Liver (tissue), 9 donors: Measurements from ENCODE around the gene PPP4R2. TPM values are rescaled to one million over a fixed set of nuclear protein-coding genes. Genes with fewer than 3 reads are reported as not detected.

ENCODE experiments used
- DNase-seq: peaks from one replicate; pipeline ENCODE4 v3.0.0-alpha.2; 2017; ENCODE audit warnings: low spot score
- H3K27ac ChIP-seq, 2 donors: one replicate each; pipeline ENCODE4 v1.7.0; 2013; ENCODE audit warnings: inconsistent platforms in 2 of 2, low read length in 2 of 2, control low read depth in 1 of 2, low read depth in 1 of 2, mild to moderate bottlenecking in 1 of 2
- H3K27me3 ChIP-seq, 4 donors: one replicate each; pipeline versions ENCODE4 v1.6.1 to v1.7.0; 2013; ENCODE audit warnings: low read length in 3 of 4, inconsistent platforms in 1 of 4, mild to moderate bottlenecking in 1 of 4, moderate library complexity in 1 of 4; ENCODE audit not compliant: control insufficient read depth in 4 of 4, insufficient read depth in 4 of 4
- H3K36me3 ChIP-seq, 4 donors: one replicate each; pipeline versions ENCODE4 v1.6.1 to v1.7.0; 2013; ENCODE audit warnings: low read length in 3 of 4, mild to moderate bottlenecking in 3 of 4, low read depth in 1 of 4, moderate library complexity in 1 of 4; ENCODE audit not compliant: control insufficient read depth in 4 of 4, insufficient read depth in 3 of 4
- H3K4me1 ChIP-seq, 4 donors: one replicate each; pipeline versions ENCODE4 v1.6.1 to v1.7.0; 2013; ENCODE audit warnings: low read length in 3 of 4, mild to moderate bottlenecking in 3 of 4, moderate library complexity in 1 of 4; ENCODE audit not compliant: control insufficient read depth in 4 of 4, insufficient read depth in 4 of 4
- H3K4me3 ChIP-seq, 3 donors: one replicate each; pipeline versions ENCODE4 v1.6.1 to v1.7.0; 2013; ENCODE audit warnings: low read length in 3 of 3, control low read depth in 1 of 3, low read depth in 1 of 3, mild to moderate bottlenecking in 1 of 3
- H3K9ac ChIP-seq, 2 donors: one replicate each; pipeline ENCODE4 v1.7.0; 2013; ENCODE audit warnings: low read length in 2 of 2, mild to moderate bottlenecking in 2 of 2, moderate library complexity in 2 of 2, control low read depth in 1 of 2, low read depth in 1 of 2
- H3K9me3 ChIP-seq, 4 donors: one replicate each; pipeline versions ENCODE4 v1.6.1 to v1.7.0; 2013; ENCODE audit warnings: low read length in 3 of 4; ENCODE audit not compliant: control insufficient read depth in 4 of 4
- ATF3 ChIP-seq: IDR thresholded peaks from 2 replicates; pipeline ENCODE4 v1.6.1; 2016; ENCODE audit warnings: antibody characterized with exemption
- EGR1 ChIP-seq, 2 donors: IDR thresholded peaks; 2 replicates each; pipeline ENCODE4 v1.6.1; 2016 to 2018; ENCODE audit warnings: antibody characterized with exemption in 2 of 2, low read depth in 2 of 2
- FOXA2 ChIP-seq: IDR thresholded peaks from 2 replicates; pipeline ENCODE4 v1.6.1; 2016; ENCODE audit warnings: antibody characterized with exemption
- GABPA ChIP-seq, 2 donors: IDR thresholded peaks in 1 of 2; conservative IDR thresholded peaks in 1 of 2; 2 replicates each; pipeline ENCODE4 v1.6.1; 2016; ENCODE audit warnings: antibody characterized with exemption in 2 of 2, mild to moderate bottlenecking in 1 of 2, moderate library complexity in 1 of 2
- HNF4A ChIP-seq, 2 donors: conservative IDR thresholded peaks; 2 replicates each; pipeline ENCODE4 v1.6.1; 2016; ENCODE audit warnings: antibody characterized with exemption in 2 of 2, mild to moderate bottlenecking in 2 of 2
- HNF4G ChIP-seq: IDR thresholded peaks from 2 replicates; pipeline ENCODE4 v1.6.1; 2016; ENCODE audit warnings: antibody characterized with exemption
- JUND ChIP-seq, 2 donors: IDR thresholded peaks; 2 replicates each; pipeline ENCODE4 v1.6.1; 2016; ENCODE audit warnings: antibody characterized with exemption in 2 of 2
- RAD21 ChIP-seq, 2 donors: IDR thresholded peaks; 2 replicates each; pipeline ENCODE4 v1.6.1; 2016; ENCODE audit warnings: antibody characterized with exemption in 2 of 2, mild to moderate bottlenecking in 2 of 2
- REST ChIP-seq: IDR thresholded peaks from 2 replicates; pipeline ENCODE4 v1.6.1; 2016; ENCODE audit warnings: antibody characterized with exemption, mild to moderate bottlenecking
- RXRA ChIP-seq, 2 donors: IDR thresholded peaks; 2 replicates each; pipeline ENCODE4 v1.6.1; 2017 to 2018; ENCODE audit warnings: antibody characterized with exemption in 2 of 2, mild to moderate bottlenecking in 1 of 2
- SP1 ChIP-seq: IDR thresholded peaks from 2 replicates; pipeline ENCODE4 v1.6.1; 2018; ENCODE audit warnings: antibody characterized with exemption, mild to moderate bottlenecking
- TAF1 ChIP-seq: conservative IDR thresholded peaks from 2 replicates; pipeline ENCODE4 v1.6.1; 2016; ENCODE audit warnings: antibody characterized with exemption, mild to moderate bottlenecking
- WGBS: extraction: QIAGEN DNeasy Blood & Tissue Kit; methylation state at CpG from one replicate; pipeline ENCODE4 v1.1.7; 2013; 5-methylcytosine and 5-hydroxymethylcytosine counted together
- polyA plus RNA-seq, 2 donors: library from polyadenylated mRNA; stranded (reverse) in 1 of 2; unstranded in 1 of 2; fragments of 200-250 nt in 1 of 2; fragments of >200 nt in 1 of 2; fragmentation: Nextera tagmentation in 1 of 2; extraction: Ambion mirVana in 1 of 2; gene quantifications; one replicate each; pipeline versions ENCODE4 v1.2.1 to v1.2.3, GENCODE V29; 2013 to 2015
- total RNA-seq, 2 donors: library from RNA; depleted of rRNA; stranded (reverse); fragments of >200 nt; gene quantifications; one replicate each; pipeline ENCODE4 v1.2.3, GENCODE V29; 2014
- TF ChIP-seq, protein P1 (sequence below): IDR thresholded peaks from 2 replicates; pipeline ENCODE4 v1.6.1; 2016; ENCODE audit warnings: antibody characterized with exemption
- donor health status: healthy.
- donor health status: healthy.
- donor health status: healthy.
- donor health status: healthy.
- donor health status: healthy.

PPP4R2 gene
- total and polyA plus RNA-seq, 4 donors = 12.2 to 35.9 (median 33.7) TPM

GRCh38 chr3:73004316-73004715, 7.7 kb downstream of the PPP4R2 start:
- Histone ChIP-seq H3K27me3 (no peaks in the 10 kb centered on the region), H3K9me3 (no peaks in the 10 kb centered on the region), H3K36me3 (peaks cover 3 to 16% (median 10%) of the 10 kb centered on the region in 4 donors), H3K4me3 (no peak overlapping the region), H3K27ac (peak overlapping the region in 1 of 2 donors; percentile 31), H3K9ac (no peak overlapping the region), H3K4me1 (peaks cover 0 to 38% (median 31%) of the 10 kb centered on the region in 4 donors)
- TF ChIP-seq GABPA (IDR thresholded peaks at IDR 0.05 in 1 of 2, conservative IDR thresholded peaks at IDR 0.05 in 1 of 2) (no peak), JUND (IDR thresholded peaks at IDR 0.05) (no peak), ATF3 (no peak), EGR1 (IDR thresholded peaks at IDR 0.05; ENCODE audit: low read depth in 2 of 2) (no peak), HNF4A (conservative IDR thresholded peaks at IDR 0.05) (peak in 1 of 2 donors; percentile 39), SP1 (no peak), HNF4G (no peak)
- 52% methylated on average over 4 of the region's 4 CpGs for WGBS
- DNase-seq = no peak

DNA sequence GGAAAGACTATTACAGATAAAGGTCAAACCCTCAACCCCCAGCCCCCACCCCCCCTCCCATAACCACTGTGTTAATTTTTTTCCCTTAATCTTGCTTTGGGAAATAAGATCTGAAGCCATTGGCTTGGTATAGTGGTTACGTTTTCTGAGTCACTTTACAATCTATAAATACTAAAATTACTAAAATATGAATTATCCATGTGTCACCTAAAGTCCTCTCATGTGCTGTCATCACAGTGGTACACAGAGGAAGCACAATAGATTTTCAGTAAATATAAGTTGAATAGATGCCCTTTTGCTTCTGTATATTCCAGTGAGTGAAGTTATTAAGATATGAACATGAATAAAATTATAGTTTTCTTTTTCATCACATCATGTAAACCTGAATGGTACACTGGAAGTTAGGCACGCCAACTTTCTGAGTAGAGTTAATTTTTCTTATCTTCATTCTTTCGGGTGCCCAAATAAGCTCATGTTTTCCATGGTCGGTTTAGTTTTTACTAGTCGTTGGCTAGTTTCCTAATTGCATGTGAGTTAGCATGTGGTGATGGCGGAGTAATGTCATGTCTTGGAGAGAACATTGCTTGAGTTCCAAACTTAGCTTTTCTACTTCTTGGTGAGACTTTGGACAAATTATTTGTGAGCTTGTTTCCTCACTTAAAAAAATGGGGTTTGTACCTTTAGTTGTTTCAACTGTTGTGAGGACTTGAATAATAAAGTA, 11.5 kb downstream of the PPP4R2 start:
- Histone ChIP-seq H3K27ac (no peak overlapping the region), H3K27me3 (no peaks in the 10 kb centered on the region), H3K9ac (no peak overlapping the region), H3K4me3 (no peak overlapping the region), H3K9me3 (no peaks in the 10 kb centered on the region), H3K36me3 (peaks cover 0 to 17% (median 6%) of the 10 kb centered on the region in 4 donors), H3K4me1 (peaks cover 2 to 18% (median 8%) of the 10 kb centered on the region in 4 donors)
- WGBS = 69% methylated on average over 6 of the region's 6 CpGs
- TF ChIP-seq ATF3 (no peak), TAF1 (no peak), HNF4A (conservative IDR thresholded peaks at IDR 0.05) (no peak), RAD21 (IDR thresholded peaks at IDR 0.05) (no peak)
- DNase-seq = no peak

DNA sequence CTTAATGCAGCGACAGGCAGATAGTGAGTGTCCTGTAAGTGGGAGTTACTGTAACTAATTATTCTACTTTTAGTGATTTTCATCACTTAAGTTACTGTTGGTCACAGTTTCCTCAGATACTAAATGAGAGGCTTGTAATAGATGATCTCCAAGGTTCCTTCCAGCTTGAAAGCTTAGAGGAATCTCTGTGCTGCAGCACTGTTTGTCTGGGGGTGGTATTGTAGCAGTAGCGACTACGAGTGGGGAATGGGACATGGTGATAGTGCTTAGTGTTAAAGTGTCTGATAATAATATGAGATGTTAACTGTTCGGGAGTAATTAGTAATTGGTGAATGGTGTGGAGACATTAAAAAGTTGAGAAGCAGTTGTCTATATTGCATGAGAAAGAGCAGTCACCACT, 12.4 kb downstream of the PPP4R2 start:
- TF ChIP-seq, protein P1, sequence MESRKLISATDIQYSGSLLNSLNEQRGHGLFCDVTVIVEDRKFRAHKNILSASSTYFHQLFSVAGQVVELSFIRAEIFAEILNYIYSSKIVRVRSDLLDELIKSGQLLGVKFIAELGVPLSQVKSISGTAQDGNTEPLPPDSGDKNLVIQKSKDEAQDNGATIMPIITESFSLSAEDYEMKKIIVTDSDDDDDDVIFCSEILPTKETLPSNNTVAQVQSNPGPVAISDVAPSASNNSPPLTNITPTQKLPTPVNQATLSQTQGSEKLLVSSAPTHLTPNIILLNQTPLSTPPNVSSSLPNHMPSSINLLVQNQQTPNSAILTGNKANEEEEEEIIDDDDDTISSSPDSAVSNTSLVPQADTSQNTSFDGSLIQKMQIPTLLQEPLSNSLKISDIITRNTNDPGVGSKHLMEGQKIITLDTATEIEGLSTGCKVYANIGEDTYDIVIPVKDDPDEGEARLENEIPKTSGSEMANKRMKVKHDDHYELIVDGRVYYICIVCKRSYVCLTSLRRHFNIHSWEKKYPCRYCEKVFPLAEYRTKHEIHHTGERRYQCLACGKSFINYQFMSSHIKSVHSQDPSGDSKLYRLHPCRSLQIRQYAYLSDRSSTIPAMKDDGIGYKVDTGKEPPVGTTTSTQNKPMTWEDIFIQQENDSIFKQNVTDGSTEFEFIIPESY = no peak
- TF ChIP-seq JUND (IDR thresholded peaks at IDR 0.05) (no peak), FOXA2 (no peak), RXRA (IDR thresholded peaks at IDR 0.05) (no peak), REST (no peak)
- H3K27ac ChIP-seq = no peak overlapping the region
- H3K4me3 ChIP-seq = no peak overlapping the region
- H3K9me3 ChIP-seq = no peaks in the 10 kb centered on the region
- peaks cover 0 to 17% (median 6%) of the 10 kb centered on the region in 4 donors for H3K36me3 ChIP-seq
- peaks cover 1 to 11% (median 3%) of the 10 kb centered on the region in 4 donors for H3K4me1 ChIP-seq
- DNase-seq = no peak
- no peaks in the 10 kb centered on the region for H3K27me3 ChIP-seq
- 91% methylated on average over 4 of the region's 4 CpGs for WGBS
- no peak overlapping the region for H3K9ac ChIP-seq
